Measurements from ENCODE around the gene CLEC16A.
"Not testable (repeated sequence)": the region's sequence is repeated elsewhere in the genome, so short reads cannot be mapped to it uniquely, and the experiment has no call there.

Gene CLEC16A

DNA sequence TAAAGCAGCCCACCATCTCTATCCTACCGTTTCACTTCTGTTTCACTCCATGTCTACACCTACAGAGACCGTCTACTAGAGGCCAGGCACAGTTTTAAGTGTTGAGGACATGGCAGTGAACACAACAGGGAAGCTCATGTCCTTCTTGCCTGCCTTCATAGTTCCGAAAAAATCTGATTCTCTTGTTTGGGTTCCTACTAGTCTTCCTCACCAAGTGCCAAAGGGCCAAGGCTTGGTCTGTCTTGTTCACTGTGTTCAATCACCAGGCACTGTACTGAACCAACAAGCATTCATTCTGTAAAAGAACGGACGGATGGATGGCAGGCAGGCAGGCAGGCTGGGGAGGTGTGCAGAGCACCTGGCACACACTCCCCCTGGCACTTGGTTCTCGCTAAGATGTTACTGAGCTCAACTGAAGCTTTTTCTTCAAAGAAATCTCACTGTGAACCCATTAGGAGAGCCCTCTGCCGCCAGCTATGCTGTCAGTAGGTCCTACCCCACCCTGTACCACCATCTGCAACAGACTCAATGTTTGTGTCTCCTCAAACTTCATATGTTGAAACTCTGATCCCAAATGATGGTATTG lies 4.6 kb upstream of the CLEC16A start:
- DNase-seq (ENCODE audit: low read depth): no peak

DNA sequence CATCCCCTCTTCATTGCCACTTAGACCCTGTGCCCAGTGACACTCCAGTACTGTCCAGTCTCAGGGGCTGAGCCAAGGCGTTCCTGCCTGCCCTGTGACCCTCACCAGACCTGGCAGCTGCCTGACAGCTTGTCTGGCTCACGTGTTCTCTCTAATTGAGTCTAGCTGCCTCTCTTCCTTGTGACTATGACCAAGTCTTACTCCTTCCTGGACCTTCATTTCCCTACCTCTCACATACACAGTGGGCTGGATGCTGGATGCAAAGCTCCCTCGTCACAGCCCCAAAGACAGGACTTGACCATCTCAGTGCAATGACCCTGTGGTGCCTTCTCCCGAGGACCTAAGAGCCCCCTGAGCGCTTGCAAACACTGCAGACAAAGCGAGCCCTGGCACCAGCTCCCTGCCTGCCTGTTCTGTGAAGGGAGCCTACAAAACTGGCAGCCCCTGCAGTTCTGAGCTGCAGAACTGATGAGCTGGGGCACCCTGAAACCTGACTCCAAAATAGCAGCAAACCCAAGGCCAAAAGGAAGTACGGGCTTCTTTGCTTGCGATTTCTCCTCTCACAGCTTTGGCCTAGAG lies 3.8 kb upstream of the CLEC16A start:
- DNase-seq (ENCODE audit: low read depth): no peak

DNA sequence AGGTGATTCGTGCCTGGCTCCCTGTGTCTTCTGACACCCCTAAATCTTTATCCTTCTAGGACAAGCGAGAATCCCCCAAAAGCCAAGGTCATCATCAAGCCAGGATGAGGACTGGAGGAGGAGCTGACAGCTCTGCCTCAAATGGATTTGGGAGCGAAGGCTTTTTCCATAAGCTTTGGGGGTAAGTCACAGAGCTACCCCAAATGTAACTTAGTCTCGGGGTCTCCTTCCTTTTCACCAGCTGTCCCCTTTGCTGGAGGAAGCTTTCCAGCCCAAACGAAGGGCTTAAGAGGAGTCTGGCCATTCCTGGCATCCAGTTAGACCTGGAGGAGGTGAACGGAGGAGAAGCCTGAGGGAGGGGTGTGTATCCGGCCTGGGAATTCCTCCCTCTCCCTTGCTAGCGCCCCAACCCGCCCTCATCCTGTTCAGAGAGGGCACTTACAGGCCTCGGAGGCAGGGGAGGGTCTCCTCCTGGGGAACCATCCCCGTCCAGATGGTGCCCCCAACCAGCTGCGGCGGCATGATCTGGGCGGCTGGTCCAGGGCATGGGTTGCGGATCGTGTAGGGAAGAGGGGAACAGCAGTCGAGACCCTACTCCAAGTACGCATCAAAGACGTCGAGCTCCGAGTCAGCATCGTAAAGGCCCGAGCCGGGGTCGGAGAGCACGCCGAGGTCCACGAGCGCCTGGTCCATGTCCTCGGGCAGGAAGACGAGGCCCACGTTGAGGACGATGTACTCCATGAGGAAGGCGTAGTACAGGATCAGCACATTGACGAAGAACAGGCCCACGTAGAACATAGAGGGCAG lies 3.0 kb upstream of the CLEC16A start:
- no peak for DNase-seq (ENCODE audit: low read depth)

GRCh38 chr16:10941935-10942351 lies 2.4 kb upstream of the CLEC16A start:
- not testable (repeated sequence) for DNase-seq (ENCODE audit: low read depth)

GRCh38 chr16:10942352-10943063 lies 1.9 kb upstream of the CLEC16A start, which contains the start of gene DEXI:
Gene DEXI (minus strand): TSS chr16:10942468. CDS start chr16:10942005, 463 bp downstream.
- DNase-seq (ENCODE audit: low read depth): peak; percentile 93

- DNase-seq (ENCODE audit: low read depth): no peak
These were observed 1.4 kb upstream of the CLEC16A start for GRCh38 chr16:10943064-10943353.

DNA sequence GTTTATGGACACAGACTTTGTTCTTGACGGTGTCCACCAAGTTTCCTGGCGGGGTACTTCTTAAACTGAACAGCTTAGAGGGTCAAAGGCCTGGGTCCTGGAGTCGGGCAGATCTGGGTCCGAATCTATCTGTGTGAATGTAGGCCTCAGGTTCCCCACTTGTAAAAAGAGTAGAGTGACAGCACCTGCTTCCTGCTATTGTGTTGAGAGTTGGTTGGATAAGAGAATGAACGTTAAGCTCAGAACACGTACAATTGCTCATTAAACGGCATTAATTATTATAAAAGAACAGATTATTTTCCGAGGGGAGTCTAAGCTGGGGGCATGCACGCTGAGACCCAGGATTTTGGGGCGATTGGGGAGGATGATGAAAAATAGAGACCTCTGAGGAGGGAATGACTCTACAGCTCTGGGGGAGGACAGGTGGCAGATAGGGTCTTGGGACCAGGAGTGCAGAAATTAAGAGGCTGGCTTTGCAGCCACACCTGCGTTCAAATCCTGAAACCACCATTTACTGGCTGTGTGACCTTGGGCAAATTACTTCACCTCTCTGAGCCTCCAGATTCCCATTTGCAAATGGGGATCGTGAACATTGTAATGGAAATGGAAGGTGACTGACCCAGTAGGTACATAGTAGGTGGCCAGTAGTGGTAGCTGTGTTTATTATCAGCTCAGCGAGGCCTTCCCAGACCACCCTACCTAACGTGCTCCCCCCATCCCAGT lies 862 bp downstream of the CLEC16A start:
- DNase-seq (ENCODE audit: low read depth): no peak

GRCh38 chr16:10946308-10946707 lies 1.9 kb downstream of the CLEC16A start:
- no peak for DNase-seq (ENCODE audit: low read depth)

DNA sequence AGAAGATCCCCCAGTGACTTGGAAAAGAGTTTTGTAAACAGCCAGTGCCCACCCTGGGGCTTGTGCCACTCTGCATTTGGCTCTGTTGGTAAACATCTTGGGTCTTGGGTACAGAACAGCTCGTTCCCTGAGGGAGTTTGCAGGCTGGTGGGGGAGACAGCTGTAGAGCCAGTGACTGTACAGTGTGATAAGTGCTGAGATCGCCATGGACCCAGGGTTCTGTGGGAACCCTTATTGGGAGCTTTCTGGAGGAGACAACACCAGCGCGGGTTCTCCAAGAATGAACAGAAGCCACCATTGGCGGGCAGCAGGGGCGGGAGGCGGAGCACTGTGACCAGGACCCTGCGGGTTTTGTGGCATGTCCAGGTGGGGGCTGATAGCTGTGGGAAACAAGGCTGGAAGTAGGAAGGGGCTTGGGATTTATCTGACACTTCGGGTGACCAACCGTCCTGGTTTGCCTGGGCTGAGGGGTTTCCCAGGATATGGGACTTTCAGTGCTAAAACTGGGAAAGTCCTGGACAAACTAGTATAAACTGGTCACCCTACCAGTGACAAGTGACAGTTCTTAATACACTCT lies 2.9 kb downstream of the CLEC16A start:
- DNase-seq (ENCODE audit: low read depth): no peak

GRCh38 chr16:10949424-10949970 lies 5.1 kb downstream of the CLEC16A start:
- DNase-seq (ENCODE audit: low read depth): no peak

GRCh38 chr16:10950393-10950792 lies 6.0 kb downstream of the CLEC16A start:
- DNase-seq (ENCODE audit: low read depth): no peak

DNA sequence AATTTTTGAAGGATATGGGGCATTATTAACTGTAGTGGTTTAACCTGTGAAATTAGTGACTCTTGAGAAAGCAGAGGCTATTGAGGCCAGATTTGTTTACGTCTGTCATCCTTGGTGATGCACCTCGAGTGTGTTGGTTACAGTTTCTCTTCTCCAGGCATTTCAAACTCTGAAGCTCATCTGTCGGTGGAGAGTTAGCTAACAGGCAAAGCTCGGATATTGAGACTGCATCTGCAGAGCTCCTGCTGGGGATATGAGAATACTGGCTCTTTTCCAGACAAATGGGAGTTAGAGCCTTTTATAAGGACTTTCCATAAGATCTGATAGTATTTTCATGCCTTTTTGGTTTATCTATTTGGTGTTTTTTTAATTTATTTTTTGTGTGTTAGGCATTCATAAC lies 6.7 kb downstream of the CLEC16A start:
- no peak for DNase-seq (ENCODE audit: low read depth)

DNA sequence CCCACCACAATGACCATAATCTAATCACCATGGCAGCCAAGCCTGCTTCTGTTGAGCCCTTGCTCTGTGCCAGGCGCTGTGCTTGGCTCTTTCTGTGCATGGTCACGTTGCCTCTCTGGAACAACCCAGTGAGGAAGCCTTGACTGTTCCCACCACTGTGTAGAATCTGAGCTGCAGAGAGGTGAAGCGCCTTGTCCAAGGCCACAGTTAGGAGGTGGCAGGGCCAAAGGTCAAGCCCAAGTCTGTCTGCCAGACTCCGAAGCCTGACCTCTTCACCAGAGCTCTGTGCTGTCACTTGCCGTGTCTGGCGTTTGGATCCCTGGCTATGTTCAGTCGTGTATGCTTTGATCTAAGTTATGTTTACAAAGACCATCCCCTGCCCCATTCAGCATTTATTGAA lies 10.5 kb downstream of the CLEC16A start:
- DNase-seq (ENCODE audit: low read depth): no peak

DNA sequence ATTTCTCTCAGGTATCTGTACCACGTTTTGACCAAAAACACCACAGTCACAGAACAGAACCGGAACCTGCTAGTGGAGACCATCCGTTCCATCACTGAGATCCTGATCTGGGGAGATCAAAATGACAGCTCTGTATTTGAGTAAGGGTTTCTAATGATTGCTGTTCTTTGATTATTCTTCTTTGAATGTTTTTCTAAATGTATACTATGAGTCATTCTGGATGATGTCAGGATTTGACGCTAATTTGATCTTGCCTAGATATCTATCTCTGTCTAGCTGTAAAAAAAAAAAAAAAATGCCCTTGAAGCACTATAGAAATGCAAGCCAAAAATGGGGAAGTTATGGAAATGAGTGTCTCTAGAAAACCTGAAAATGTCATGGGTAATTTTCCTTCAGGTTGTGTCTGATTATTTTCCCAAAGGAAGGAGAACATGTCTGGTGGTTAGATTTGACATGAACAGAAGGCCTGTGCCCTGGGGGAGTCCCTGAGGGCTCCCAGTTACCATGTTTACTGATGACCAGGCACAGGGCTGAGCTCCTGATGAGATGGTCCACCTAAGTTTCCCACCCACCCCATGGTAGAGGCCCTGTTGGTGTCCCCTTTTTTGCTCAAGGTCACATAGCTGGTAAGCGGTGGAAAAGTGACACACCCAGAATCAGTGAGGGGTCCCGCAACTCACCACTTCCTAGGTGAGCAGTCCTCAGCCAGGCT lies 13.6 kb downstream of the CLEC16A start:
- DNase-seq (ENCODE audit: low read depth): no peak

GRCh38 chr16:10959161-10959560 lies 14.8 kb downstream of the CLEC16A start:
- no peak for DNase-seq (ENCODE audit: low read depth)

DNA sequence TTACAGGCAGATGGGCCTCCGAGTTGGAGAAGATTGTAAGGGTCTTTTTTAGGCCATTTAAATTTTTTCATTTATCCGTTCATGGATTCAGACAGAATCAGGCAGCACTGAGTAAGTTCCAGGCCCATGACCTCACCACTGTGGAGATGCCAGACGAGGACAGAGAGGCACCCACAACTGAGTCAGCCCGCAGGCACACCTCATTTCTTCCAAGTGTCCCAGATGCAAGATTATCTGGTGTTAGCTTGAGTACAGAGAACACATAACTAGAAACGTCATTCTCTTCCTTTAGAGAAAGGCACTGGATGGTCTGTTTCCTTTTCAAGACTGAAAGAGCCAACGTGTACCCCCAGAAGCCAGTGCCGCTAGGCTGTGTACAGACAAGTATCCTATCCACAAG lies 16.9 kb downstream of the CLEC16A start:
- DNase-seq (ENCODE audit: low read depth): no peak

DNA sequence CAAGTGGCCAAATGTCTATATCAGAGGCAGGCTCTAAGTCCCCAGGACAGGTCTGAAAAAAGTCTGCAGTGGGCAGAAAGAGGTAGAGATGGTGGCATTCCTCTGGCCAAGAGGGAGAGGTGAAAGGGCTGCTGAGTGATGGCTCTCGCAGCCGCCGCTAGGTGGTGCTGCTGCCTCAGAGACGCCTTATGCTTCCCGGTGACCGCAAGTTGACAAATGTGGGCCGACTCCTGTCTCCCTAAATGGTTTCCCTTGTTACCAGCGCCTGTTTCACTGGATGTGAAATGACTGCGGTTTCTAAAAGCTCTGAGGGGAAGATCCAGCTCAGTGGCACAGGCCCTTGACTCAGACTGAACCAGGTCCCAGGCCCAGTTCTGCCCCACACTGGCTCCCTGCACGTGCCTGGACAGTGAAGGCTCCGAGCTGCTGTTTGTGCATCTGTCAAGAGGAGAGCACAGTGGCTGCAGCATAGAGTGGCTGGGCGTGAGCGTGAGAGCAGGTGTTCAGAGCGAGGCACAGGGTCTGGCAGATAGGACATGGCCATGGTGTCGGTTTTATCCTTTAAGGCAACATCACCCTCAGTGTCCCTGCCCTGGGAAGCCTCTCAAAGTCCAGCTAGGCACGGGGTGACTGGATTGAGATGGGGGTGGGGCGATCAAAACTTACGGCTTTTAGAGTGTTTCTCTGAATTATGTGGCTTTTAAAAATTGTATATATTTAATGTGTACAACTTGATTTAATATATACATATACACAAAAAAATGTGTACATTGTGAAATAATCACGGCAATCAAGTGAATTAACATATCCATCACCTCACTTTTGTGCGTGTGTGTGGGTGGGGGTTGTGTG lies 19.9 kb downstream of the CLEC16A start:
- peak; percentile 65 for DNase-seq (ENCODE audit: low read depth)

GRCh38 chr16:10964891-10965326 lies 20.5 kb downstream of the CLEC16A start:
- DNase-seq (ENCODE audit: low read depth): peak; percentile 44

- DNase-seq (ENCODE audit: low read depth): no peak
These were observed 21.2 kb downstream of the CLEC16A start for GRCh38 chr16:10965440-10966061.

Data from activated T-helper 1 cell treated with Interleukin-2 at 50 U/mL for 16 hours (primary cell).